Breast epithelium (tissue), 3 donors: ENCODE measurements around the gene AIG1.

Experiments used
- CTCF ChIP-seq, 3 donors: fragments of 450-650 bp; IDR thresholded peaks; one replicate each; pipeline ENCODE4 v1.5.1; 2016 to 2017; ENCODE audit warnings: antibody characterized with exemption in 3 of 3, mild to moderate bottlenecking in 3 of 3, moderate library complexity in 3 of 3
- POLR2A ChIP-seq: fragments of 450-650 bp; IDR thresholded peaks from one replicate; pipeline ENCODE4 v1.6.1; 2016; ENCODE audit warnings: antibody characterized with exemption, mild to moderate bottlenecking, moderate library complexity

- no peak for TF ChIP-seq CTCF (IDR thresholded peaks at IDR 0.05)
- no peak for TF ChIP-seq POLR2A
Observed at GRCh38 chr6:143252961-143253360, 192.3 kb downstream of the AIG1 start.
